ENCODE measurements around the gene PRPF40A.
A peak's percentile ranks its signal among the peaks of the same experiment; 100 is the strongest.

The PRPF40A gene

GRCh38 chr2:152716805-152717227 lies 445 bp downstream of the PRPF40A start:
- peak; percentile 28 for DNase-seq

GRCh38 chr2:152715854-152716428 lies 1.3 kb downstream of the PRPF40A start:
- DNase-seq = no peak

GRCh38 chr2:152715112-152715511 lies 2.1 kb downstream of the PRPF40A start:
- DNase-seq = no peak

- no peak for DNase-seq
These were observed 6.5 kb downstream of the PRPF40A start for GRCh38 chr2:152710713-152711112.

GRCh38 chr2:152708742-152709141 lies 8.5 kb downstream of the PRPF40A start:
- DNase-seq = no peak

GRCh38 chr2:152706477-152707021 lies 10.7 kb downstream of the PRPF40A start:
- no peak for DNase-seq

- no peak for DNase-seq
These were observed 16.1 kb downstream of the PRPF40A start for GRCh38 chr2:152701198-152701597.

GRCh38 chr2:152696476-152696875 lies 20.8 kb downstream of the PRPF40A start:
- no peak for DNase-seq

GRCh38 chr2:152695763-152696162 lies 21.5 kb downstream of the PRPF40A start:
- no peak for DNase-seq

GRCh38 chr2:152694161-152694661 lies 23.1 kb downstream of the PRPF40A start:
- DNase-seq = no peak

- DNase-seq = no peak
These were observed 24.2 kb downstream of the PRPF40A start for GRCh38 chr2:152693033-152693432.

- DNase-seq = no peak
These were observed 30.9 kb downstream of the PRPF40A start for GRCh38 chr2:152686321-152686720.

- DNase-seq = no peak
These were observed 33.9 kb downstream of the PRPF40A start for GRCh38 chr2:152683400-152683799.

- peak; percentile 83 for DNase-seq
These were observed 34.6 kb downstream of the PRPF40A start for GRCh38 chr2:152682663-152683062.

GRCh38 chr2:152678808-152679207 lies 38.5 kb downstream of the PRPF40A start:
- no peak for DNase-seq

- DNase-seq = no peak
These were observed 40.8 kb downstream of the PRPF40A start for GRCh38 chr2:152676461-152676860.

GRCh38 chr2:152674334-152674733 lies 42.9 kb downstream of the PRPF40A start:
- DNase-seq = no peak

- no peak for DNase-seq
These were observed 52.5 kb downstream of the PRPF40A start for GRCh38 chr2:152664725-152665124.

GRCh38 chr2:152661076-152661475 lies 56.2 kb downstream of the PRPF40A start:
- DNase-seq = no peak

GRCh38 chr2:152658221-152658620 lies 59.0 kb downstream of the PRPF40A start:
- DNase-seq = no peak

GRCh38 chr2:152657043-152657442 lies 60.2 kb downstream of the PRPF40A start:
- no peak for DNase-seq

GRCh38 chr2:152655880-152656279 lies 61.4 kb downstream of the PRPF40A start:
- no peak for DNase-seq

- DNase-seq = no peak
These were observed 65.4 kb downstream of the PRPF40A start for GRCh38 chr2:152651834-152652233.

GRCh38 chr2:152650768-152651371 lies 66.4 kb downstream of the PRPF40A start:
- DNase-seq = no peak

- no peak for DNase-seq
These were observed 67.3 kb downstream of the PRPF40A start for GRCh38 chr2:152649997-152650396.
